B cell (primary cell): Measurements from ENCODE around the gene PHTF2. TPM values are rescaled to one million over a fixed set of nuclear protein-coding genes. Genes with fewer than 3 reads are reported as not detected.

Experiments used
- ATAC-seq: fragments of 200-7000 bp; cut with Tn5 transposase; one replicate; pipeline ENCODE4 v1.10.0; 2021; ENCODE audit warnings: low read depth, mild to moderate bottlenecking, moderate number of reproducible peaks, moderate library complexity
- CTCF ChIA-PET: fragments of 350-600 bp; sonication (Branson Sonifier 250); formaldehyde crosslinking; loops from one replicate; lab custom pipeline; 2021; ENCODE audit warnings: antibody characterized with exemption, inconsistent platforms; lab: Charles Lee
- POLR2A ChIA-PET: fragments of 350-600 bp; sonication (Branson Sonifier 250); formaldehyde crosslinking; loops from one replicate; lab custom pipeline; 2021; ENCODE audit warnings: antibody characterized with exemption; lab: Charles Lee
- DNase-seq: peaks from one replicate; pipeline ENCODE4 v3.0.0; 2013
- H2AFZ ChIP-seq: 2 replicates; pipeline ENCODE4 v1.6.1; 2012; ENCODE audit warnings: mild to moderate bottlenecking, low read depth, low read length; ENCODE audit not compliant: insufficient read depth, poor library complexity, severe bottlenecking
- H3K27ac ChIP-seq, 2 donors: 1 replicate in 1 of 2; 2 replicates in 1 of 2; pipeline ENCODE4 v1.5.1; 2012 to 2013; ENCODE audit warnings: low read length in 2 of 2, mild to moderate bottlenecking in 2 of 2, moderate library complexity in 1 of 2
- H3K27me3 ChIP-seq, 4 experiments: fragments of 200-600 bp in 1 of 4; sonication (generic) in 1 of 4; replicated peaks in 1 of 4; 1 replicate in 2 of 4; 2 replicates in 2 of 4; pipeline versions ENCODE4 v1.6.1 to v1.7.0; 2013 to 2016; ENCODE audit warnings: low read length in 3 of 4, mild to moderate bottlenecking in 2 of 4, mixed read lengths in 1 of 4, moderate library complexity in 1 of 4; ENCODE audit not compliant: insufficient read depth in 4 of 4, control insufficient read depth in 3 of 4; ENCODE audit errors: control extremely low read depth in 1 of 4
- H3K36me3 ChIP-seq, 2 experiments: replicated peaks in 1 of 2; 1 replicate in 1 of 2; 2 replicates in 1 of 2; pipeline versions ENCODE4 v1.6.1 to v1.7.1; 2013; ENCODE audit warnings: low read length in 1 of 2; ENCODE audit not compliant: insufficient read depth in 2 of 2, control insufficient read depth in 1 of 2; ENCODE audit errors: control extremely low read depth in 1 of 2, extremely low read depth in 1 of 2
- H3K4me1 ChIP-seq, 2 donors: fragments of 200-600 bp in 1 of 2; sonication (generic) in 1 of 2; 1 replicate in 1 of 2; 2 replicates in 1 of 2; pipeline versions ENCODE4 v1.5.1 to v1.6.1; 2013 to 2017; ENCODE audit warnings: low read length in 2 of 2; ENCODE audit not compliant: control insufficient read depth in 2 of 2, insufficient read depth in 2 of 2
- H3K4me2 ChIP-seq: replicated peaks from 2 replicates; pipeline ENCODE3; 2012; ENCODE audit warnings: mild to moderate bottlenecking, low read depth, low read length; ENCODE audit not compliant: poor library complexity, severe bottlenecking
- H3K4me3 ChIP-seq, 5 experiments: fragments of 200-600 bp in 1 of 5; sonication (generic) in 1 of 5; 1 replicate in 3 of 5; 2 replicates in 2 of 5; pipeline versions ENCODE4 v1.5.1 to v1.7.0; 2011 to 2016; ENCODE audit warnings: low read length in 4 of 5, mild to moderate bottlenecking in 4 of 5, low read depth in 2 of 5, control low read depth in 1 of 5, moderate library complexity in 1 of 5; ENCODE audit not compliant: insufficient read depth in 1 of 5; ENCODE audit errors: control extremely low read depth in 1 of 5, extremely low read depth in 1 of 5
- H3K79me2 ChIP-seq: fragments of 200-600 bp; sonication (generic); one replicate; pipeline ENCODE4 v1.6.0; 2016; ENCODE audit warnings: low read length; ENCODE audit not compliant: control insufficient read depth, insufficient read depth
- H3K9ac ChIP-seq: fragments of 200-600 bp; sonication (generic); 2 replicates; pipeline ENCODE4 v1.6.1; 2017; ENCODE audit warnings: mild to moderate bottlenecking, low read length, moderate library complexity
- H3K9me3 ChIP-seq, 3 donors: one replicate each; pipeline versions ENCODE4 v1.6.1 to v1.7.1; 2013; ENCODE audit warnings: low read length in 2 of 3; ENCODE audit not compliant: control insufficient read depth in 2 of 3, insufficient read depth in 1 of 3; ENCODE audit errors: control extremely low read depth in 1 of 3
- H4K20me1 ChIP-seq: 2 replicates; pipeline ENCODE4 v1.6.0; 2012; ENCODE audit warnings: mild to moderate bottlenecking, low read length; ENCODE audit not compliant: insufficient read depth, control insufficient read depth, poor library complexity, severe bottlenecking
- H3K27ac Mint-ChIP-seq: one replicate; pipeline ENCODE4 v1.8.0; 2021; ENCODE audit warnings: mixed read lengths
- H3K27me3 Mint-ChIP-seq: one replicate; pipeline ENCODE4 v1.8.0; 2021; ENCODE audit warnings: mixed read lengths
- H3K4me1 Mint-ChIP-seq: one replicate; pipeline ENCODE4 v1.8.0; 2021; ENCODE audit warnings: mixed read lengths
- H3K4me3 Mint-ChIP-seq: one replicate; pipeline ENCODE4 v1.8.0; 2021; ENCODE audit warnings: mixed read lengths
- H3K9me3 Mint-ChIP-seq: one replicate; pipeline ENCODE4 v1.8.0; 2022; ENCODE audit warnings: mixed read lengths; ENCODE audit not compliant: insufficient read depth
- EZH2 ChIP-seq: IDR thresholded peaks from 2 replicates; pipeline ENCODE4 v1.6.1; 2012; ENCODE audit warnings: borderline replicate concordance, low read depth, mild to moderate bottlenecking, moderate library complexity, low read length; ENCODE audit not compliant: insufficient read depth, poor library complexity, severe bottlenecking
- WGBS: methylation state at CpG from one replicate; pipeline ENCODE4 v1.1.5; 2013; ENCODE audit warnings: missing lambda C conversion rate; ENCODE audit not compliant: insufficient coverage; 5-methylcytosine and 5-hydroxymethylcytosine counted together
- intact Hi-C: fragments of 100-400 bp; cut with micrococcal nuclease; formaldehyde crosslinking; loops from one replicate; pipeline ENCODE4 v1.10.0; 2022
- polyA plus RNA-seq: library from polyadenylated mRNA; depleted of rRNA; stranded (reverse); fragments of >200 nt; gene quantifications from 2 replicates; pipeline ENCODE4 v1.2.3, GENCODE V29; 2012
- total RNA-seq, 2 donors: library from RNA; stranded (reverse); fragments of 120-200 nt in 1 of 2; gene quantifications; 1 replicate in 1 of 2; 2 replicates in 1 of 2; pipeline versions ENCODE4 v1.2.3 to v1.2.4, GENCODE V29; 2013 to 2022
- TF ChIP-seq, protein P1 (sequence below): fragments of 200-600 bp; IDR thresholded peaks from one replicate; pipeline ENCODE4 v1.8.0; 2022; ENCODE audit warnings: antibody characterized with exemption, mild to moderate bottlenecking

PHTF2 gene
- total and polyA plus RNA-seq, 2 donors (not counting 1 experiment from before 2014, with no cell fraction given) = 35.3 to 44.8 TPM

DNA sequence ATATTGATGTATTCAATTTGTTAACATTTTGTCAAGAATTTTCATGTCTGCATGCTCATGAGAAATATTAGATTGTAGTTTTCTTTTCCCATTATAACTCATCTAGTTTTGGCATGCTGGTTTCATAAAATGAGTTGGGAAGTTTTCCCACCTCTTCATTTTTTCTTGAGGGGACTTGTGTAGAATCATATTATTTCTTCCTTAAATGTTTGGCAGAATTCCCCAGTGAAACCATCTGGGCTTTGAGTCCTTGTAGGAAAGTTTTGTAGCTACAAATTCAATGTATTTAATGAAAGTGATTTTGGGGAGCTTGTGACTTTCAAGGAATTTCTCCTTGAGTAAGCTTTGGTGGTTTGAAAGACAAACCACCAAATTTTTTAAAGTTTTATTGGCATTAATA is 173.2 kb downstream of the PHTF2 start:
- intact Hi-C loops = no loop called here
- Mint-ChIP-seq H3K4me1 (peaks cover 2% of the 10 kb centered on the region), H3K9me3 (no peaks in the 10 kb centered on the region), H3K4me3 (no peak overlapping the region), H3K27ac (no peak overlapping the region), H3K27me3 (no peaks in the 10 kb centered on the region)
- ChIA-PET POLR2A (no interaction called here), CTCF (interaction anchor here (1.3 kb wide), 1 partner anchor 72 kb away, joined by 3 read pairs; no protein-coding TSS in a partner anchor)
- H3K4me3 ChIP-seq = no peak overlapping the region
- DNase-seq (no peak), ATAC-seq (no peak)
- H2AFZ ChIP-seq = no peak overlapping the region
- no peaks in the 10 kb centered on the region for H3K36me3 ChIP-seq
- H3K9me3 ChIP-seq = no peaks in the 10 kb centered on the region
- no peaks in the 10 kb centered on the region for H3K27me3 ChIP-seq
- no peaks in the 10 kb centered on the region for H4K20me1 ChIP-seq
- H3K4me2 ChIP-seq = no peak overlapping the region
- no peaks in the 10 kb centered on the region for H3K79me2 ChIP-seq
- no peak overlapping the region for H3K9ac ChIP-seq
- H3K27ac ChIP-seq = no peak overlapping the region
- TF ChIP-seq EZH2 = no peak
- TF ChIP-seq, protein P1, sequence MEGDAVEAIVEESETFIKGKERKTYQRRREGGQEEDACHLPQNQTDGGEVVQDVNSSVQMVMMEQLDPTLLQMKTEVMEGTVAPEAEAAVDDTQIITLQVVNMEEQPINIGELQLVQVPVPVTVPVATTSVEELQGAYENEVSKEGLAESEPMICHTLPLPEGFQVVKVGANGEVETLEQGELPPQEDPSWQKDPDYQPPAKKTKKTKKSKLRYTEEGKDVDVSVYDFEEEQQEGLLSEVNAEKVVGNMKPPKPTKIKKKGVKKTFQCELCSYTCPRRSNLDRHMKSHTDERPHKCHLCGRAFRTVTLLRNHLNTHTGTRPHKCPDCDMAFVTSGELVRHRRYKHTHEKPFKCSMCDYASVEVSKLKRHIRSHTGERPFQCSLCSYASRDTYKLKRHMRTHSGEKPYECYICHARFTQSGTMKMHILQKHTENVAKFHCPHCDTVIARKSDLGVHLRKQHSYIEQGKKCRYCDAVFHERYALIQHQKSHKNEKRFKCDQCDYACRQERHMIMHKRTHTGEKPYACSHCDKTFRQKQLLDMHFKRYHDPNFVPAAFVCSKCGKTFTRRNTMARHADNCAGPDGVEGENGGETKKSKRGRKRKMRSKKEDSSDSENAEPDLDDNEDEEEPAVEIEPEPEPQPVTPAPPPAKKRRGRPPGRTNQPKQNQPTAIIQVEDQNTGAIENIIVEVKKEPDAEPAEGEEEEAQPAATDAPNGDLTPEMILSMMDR = no peak
- H3K4me1 ChIP-seq = no peaks in the 10 kb centered on the region

DNA sequence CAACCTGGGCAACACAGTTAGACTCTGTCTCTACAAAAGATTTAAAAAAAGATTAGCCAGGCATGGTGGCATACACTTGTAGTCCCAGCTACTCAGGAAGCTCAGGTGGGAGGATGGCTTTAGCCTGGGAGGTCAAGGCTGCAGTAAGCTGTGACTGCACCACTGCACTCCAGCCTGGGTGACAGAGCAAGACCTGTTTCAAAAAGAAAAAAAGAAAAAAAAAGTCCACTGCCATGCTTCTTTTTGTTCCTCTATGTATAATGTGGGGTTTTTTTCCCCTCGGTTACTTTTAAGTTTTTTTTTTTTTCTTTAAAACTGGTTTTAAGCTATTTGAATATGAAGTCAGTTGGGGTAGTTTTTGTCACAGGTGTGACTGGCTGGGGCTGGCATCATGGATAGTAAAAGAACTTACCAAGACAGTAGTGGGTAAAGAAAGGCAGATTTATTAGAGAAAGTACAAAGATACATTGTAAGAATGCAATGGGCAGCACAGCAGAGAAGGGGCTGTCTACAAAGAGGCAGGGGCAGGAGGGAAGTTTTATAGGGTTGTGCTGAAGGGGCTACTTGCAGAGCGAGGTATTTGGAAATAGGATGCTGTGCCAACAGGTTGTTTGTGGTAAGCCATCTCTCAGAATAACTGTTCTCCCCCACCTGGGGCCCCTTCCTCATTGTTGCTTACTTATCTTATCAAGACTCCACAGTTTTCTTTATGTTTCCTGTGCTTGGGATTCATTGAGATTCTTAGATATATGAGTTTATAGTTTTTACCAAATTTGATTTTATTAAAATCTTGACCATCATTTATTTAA is 177.3 kb downstream of the PHTF2 start:
- no peak overlapping the region for H3K27ac Mint-ChIP-seq
- H3K79me2 ChIP-seq = no peaks in the 10 kb centered on the region
- H3K4me3 ChIP-seq = no peak overlapping the region
- no peak overlapping the region for H3K9ac ChIP-seq
- peaks cover 2% of the 10 kb centered on the region for H3K4me1 Mint-ChIP-seq
- H4K20me1 ChIP-seq = no peaks in the 10 kb centered on the region
- no peak overlapping the region for H3K4me3 Mint-ChIP-seq
- no peak for TF ChIP-seq EZH2
- TF ChIP-seq, protein P1 = no peak
- no peaks in the 10 kb centered on the region for H3K36me3 ChIP-seq
- H3K27me3 ChIP-seq = no peaks in the 10 kb centered on the region
- no peaks in the 10 kb centered on the region for H3K4me1 ChIP-seq
- H2AFZ ChIP-seq = no peak overlapping the region
- intact Hi-C loops = no loop called here
- ChIA-PET POLR2A (no interaction called here), CTCF (interaction anchor here (0.7 kb wide), 1 partner anchor 18 kb away, joined by 3 read pairs; no protein-coding TSS in a partner anchor)
- no peaks in the 10 kb centered on the region for H3K9me3 Mint-ChIP-seq
- no peak overlapping the region for H3K27ac ChIP-seq
- no peak overlapping the region for H3K4me2 ChIP-seq
- no CpG with 5 or more reads among the region's 2 CpGs for WGBS
- no peak for ATAC-seq
- no peaks in the 10 kb centered on the region for H3K9me3 ChIP-seq
- no peaks in the 10 kb centered on the region for H3K27me3 Mint-ChIP-seq
- DNase-seq = no peak
